IMR-90 (cell line): Measurements from ENCODE around the gene NPAS3. TPM values are rescaled to one million over a fixed set of nuclear protein-coding genes. Genes with fewer than 3 reads are reported as not detected.

ENCODE experiments used
- ATAC-seq: fragments of 200-7000 bp; cut with Tn5 transposase; 2 replicates; pipeline ENCODE4 v1.9.1; 2020; ENCODE audit warnings: low read depth, mild to moderate bottlenecking, moderate library complexity
- BruUV-seq: library from RNA; stranded (reverse); fragments of 400-500 nt; replicated peaks from 2 replicates; lab custom pipeline; 2021; lab: Mats Ljungman, UMichigan
- CTCF ChIA-PET: fragments of 300-600 bp; formaldehyde crosslinking; extraction: SDS; loops from one replicate; lab custom pipeline; 2021; ENCODE audit warnings: antibody characterized with exemption; lab: Yijun Ruan, JAX
- POLR2A ChIA-PET: fragments of 300-600 bp; sonication (Branson Sonifier 250); formaldehyde crosslinking; loops from one replicate; lab custom pipeline; 2022; ENCODE audit warnings: antibody characterized with exemption; ENCODE audit not compliant: unreplicated experiment; lab: Charles Lee
- DNase-seq: peaks from one replicate; pipeline ENCODE4 v3.0.0; 2013
- H2AFZ ChIP-seq: replicated peaks from 2 replicates; pipeline ENCODE3; 2013; ENCODE audit warnings: low read length, mild to moderate bottlenecking; ENCODE audit not compliant: poor library complexity
- H2AK5ac ChIP-seq: 2 replicates; pipeline ENCODE4 v1.6.1; 2013; ENCODE audit warnings: low read depth, low read length, inconsistent platforms
- H2AK9ac ChIP-seq: replicated peaks from 2 replicates; pipeline ENCODE3; 2013; ENCODE audit warnings: mild to moderate bottlenecking, low read depth, low read length, moderate library complexity; ENCODE audit not compliant: poor library complexity
- H2BK120ac ChIP-seq: 2 replicates; pipeline ENCODE4 v1.6.1; 2013; ENCODE audit warnings: low read depth, low read length, inconsistent platforms
- H2BK15ac ChIP-seq: 3 replicates; pipeline ENCODE4 v1.6.1; 2013; ENCODE audit warnings: low read depth, low read length, inconsistent platforms
- H2BK20ac ChIP-seq: 2 replicates; pipeline ENCODE4 v1.6.1; 2013; ENCODE audit warnings: low read depth, mild to moderate bottlenecking, inconsistent platforms, low read length, moderate library complexity
- H2BK5ac ChIP-seq: 2 replicates; pipeline ENCODE4 v1.6.1; 2013; ENCODE audit warnings: mild to moderate bottlenecking, low read depth, low read length, inconsistent platforms; ENCODE audit not compliant: poor library complexity, severe bottlenecking
- H3K14ac ChIP-seq: replicated peaks from 2 replicates; pipeline ENCODE4 v1.6.1; 2013; ENCODE audit warnings: low read depth, low read length, inconsistent platforms
- H3K18ac ChIP-seq: 2 replicates; pipeline ENCODE4 v1.6.1; 2013; ENCODE audit warnings: low read depth, low read length, control low read depth
- H3K23ac ChIP-seq: 2 replicates; pipeline ENCODE4 v1.6.1; 2013; ENCODE audit warnings: low read depth, low read length, inconsistent platforms
- H3K27ac ChIP-seq: 2 replicates; pipeline ENCODE4 v1.5.1; 2013; ENCODE audit warnings: mild to moderate bottlenecking, control low read depth, low read length; ENCODE audit not compliant: insufficient read depth
- H3K27me3 ChIP-seq: 2 replicates; pipeline ENCODE4 v1.6.1; 2013; ENCODE audit warnings: low read length; ENCODE audit not compliant: control insufficient read depth, insufficient read depth
- H3K36me3 ChIP-seq: 2 replicates; pipeline ENCODE4 v1.6.1; 2013; ENCODE audit warnings: low read length, mixed read lengths; ENCODE audit not compliant: control insufficient read depth, insufficient read depth
- H3K4ac ChIP-seq: 2 replicates; pipeline ENCODE4 v1.6.1; 2013; ENCODE audit warnings: low read depth, low read length, inconsistent platforms
- H3K4me1 ChIP-seq: 2 replicates; pipeline ENCODE4 v1.6.1; 2013; ENCODE audit warnings: low read length, mixed read lengths; ENCODE audit not compliant: control insufficient read depth, insufficient read depth
- H3K4me2 ChIP-seq: 2 replicates; pipeline ENCODE4 v1.6.1; 2013; ENCODE audit warnings: low read depth, mild to moderate bottlenecking, control low read depth, low read length, moderate library complexity
- H3K4me3 ChIP-seq: 2 replicates; pipeline ENCODE4 v1.5.1; 2013; ENCODE audit warnings: low read depth, mild to moderate bottlenecking, control low read depth, low read length, moderate library complexity; ENCODE audit not compliant: insufficient read depth
- H3K56ac ChIP-seq: 2 replicates; pipeline ENCODE4 v1.6.1; 2013; ENCODE audit warnings: low read length, inconsistent platforms; ENCODE audit not compliant: insufficient read depth; ENCODE audit errors: extremely low read depth
- H3K79me1 ChIP-seq, 2 experiments: 2 replicates each; pipeline ENCODE4 v1.6.1; 2013; ENCODE audit warnings: low read length in 2 of 2, inconsistent platforms in 1 of 2, low read depth in 1 of 2
- H3K9ac ChIP-seq: 2 replicates; pipeline ENCODE4 v1.6.1; 2013; ENCODE audit warnings: low read depth, low read length, control low read depth
- H3K9me1 ChIP-seq: 2 replicates; pipeline ENCODE4 v1.6.1; 2013; ENCODE audit warnings: low read length, inconsistent platforms; ENCODE audit not compliant: insufficient read depth
- H3K9me3 ChIP-seq: 2 replicates; pipeline ENCODE4 v1.6.1; 2013; ENCODE audit warnings: low read length; ENCODE audit not compliant: control insufficient read depth, insufficient read depth
- H4K20me1 ChIP-seq: 2 replicates; pipeline ENCODE4 v1.6.1; 2013; ENCODE audit warnings: low read length, inconsistent platforms; ENCODE audit not compliant: insufficient read depth
- H4K5ac ChIP-seq: 2 replicates; pipeline ENCODE4 v1.6.1; 2013; ENCODE audit warnings: mild to moderate bottlenecking, low read depth, low read length, control low read depth
- H4K8ac ChIP-seq, 2 experiments: 2 replicates each; pipeline ENCODE4 v1.6.1; 2013; ENCODE audit warnings: low read depth in 2 of 2, low read length in 2 of 2, control low read depth in 1 of 2, inconsistent platforms in 1 of 2
- H4K91ac ChIP-seq: 2 replicates; pipeline ENCODE4 v1.6.1; 2013; ENCODE audit warnings: low read depth, low read length, inconsistent platforms; ENCODE audit not compliant: insufficient read depth
- BHLHE40 ChIP-seq: fragments of 150-350 bp; IDR thresholded peaks from 2 replicates; pipeline ENCODE4 v1.6.1; 2016; ENCODE audit warnings: mild to moderate bottlenecking, low read depth, low read length
- CHD1 ChIP-seq: IDR thresholded peaks from 2 replicates; pipeline ENCODE4 v1.6.1; 2012; ENCODE audit warnings: low read depth, low read length, improper control_type of control experiment
- ELK1 ChIP-seq: fragments of 150-350 bp; IDR thresholded peaks from 2 replicates; pipeline ENCODE4 v1.6.1; 2016; ENCODE audit warnings: low read depth, mild to moderate bottlenecking, low read length, moderate library complexity, borderline replicate concordance
- MAFK ChIP-seq: IDR thresholded peaks from 2 replicates; pipeline ENCODE4 v1.6.1; 2012; ENCODE audit warnings: low read depth, low read length, improper control_type of control experiment
- MAZ ChIP-seq: IDR thresholded peaks from 2 replicates; pipeline ENCODE4 v1.6.1; 2012; ENCODE audit warnings: low read depth, mild to moderate bottlenecking, low read length, improper control_type of control experiment, moderate library complexity, borderline replicate concordance
- MXI1 ChIP-seq: IDR thresholded peaks from 2 replicates; pipeline ENCODE4 v1.6.1; 2012; ENCODE audit warnings: low read depth, mild to moderate bottlenecking, low read length, moderate library complexity, borderline replicate concordance
- NFE2L2 ChIP-seq: fragments of 150-350 bp; IDR thresholded peaks from 2 replicates; pipeline ENCODE4 v1.6.1; 2016; ENCODE audit warnings: low read depth, mild to moderate bottlenecking, low read length
- RFX5 ChIP-seq: IDR thresholded peaks from 2 replicates; pipeline ENCODE4 v1.8.0; 2012; ENCODE audit warnings: low read depth, mild to moderate bottlenecking, low read length, moderate library complexity
- SMC3 ChIP-seq: fragments of 150-350 bp; IDR thresholded peaks from 2 replicates; pipeline ENCODE4 v1.6.1; 2016; ENCODE audit warnings: low read depth, mild to moderate bottlenecking, antibody characterized with exemption, low read length, moderate library complexity
- WGBS, 2 experiments: methylation state at CpG; one replicate each; pipeline versions ENCODE4 v1.1.5 to v1.1.7; 2013; ENCODE audit warnings: missing lambda C conversion rate in 2 of 2; ENCODE audit not compliant: insufficient read length in 1 of 2; ENCODE audit errors: extremely low coverage in 2 of 2; 5-methylcytosine and 5-hydroxymethylcytosine counted together
- dilution Hi-C: fragments of 300-500 bp; cut with HindIII; formaldehyde crosslinking; loops from one replicate; pipeline ENCODE4 v1.14.3; 2018; ENCODE audit warnings: low sequenced_read_pairs; ENCODE audit not compliant: unreplicated experiment
- in situ Hi-C: fragments of 300-500 bp; cut with MboI; formaldehyde crosslinking; loops from 3 replicates; pipeline ENCODE4 v1.14.3; 2019; ENCODE audit warnings: low sequenced_read_pairs, inconsistent platforms, mixed read lengths
- intact Hi-C: fragments of 100-400 bp; cut with micrococcal nuclease; formaldehyde crosslinking; loops from 2 replicates; pipeline ENCODE4 v1.10.0; 2022
- polyA plus RNA-seq, 3 experiments: library from polyadenylated mRNA; depleted of rRNA; stranded (reverse); fragments of >200 nt; gene quantifications; 2 replicates each; pipeline ENCODE4 v1.2.3, GENCODE V29; 2012; ENCODE audit warnings: low replicate concordance in 1 of 3
- total RNA-seq: library from RNA; depleted of rRNA; stranded (reverse); fragments of >200 nt; gene quantifications from 2 replicates; pipeline ENCODE4 v1.2.3, GENCODE V29; 2012

Gene NPAS3
- total and polyA plus RNA-seq, 2 of the 4 experiments (the other 2 are of a cell fraction): not detected

- Histone ChIP-seq H2BK5ac (no peak overlapping the region), H2BK120ac (no peak overlapping the region), H2BK20ac (no peak overlapping the region), H3K9me1 (no peaks in the 10 kb centered on the region), H3K27me3 (no peaks in the 10 kb centered on the region), H3K27ac (no peak overlapping the region), H3K4me2 (no peak overlapping the region), H4K20me1 (no peaks in the 10 kb centered on the region), H4K91ac (no peak overlapping the region), H2AFZ (no peak overlapping the region), H2AK9ac (no peak overlapping the region), H3K56ac (no peak overlapping the region), H2BK15ac (no peak overlapping the region), H3K4me3 (no peak overlapping the region), H2AK5ac (no peak overlapping the region), H3K9ac (no peak overlapping the region), H3K14ac (no peak overlapping the region), H3K18ac (no peak overlapping the region), H3K4me1 (no peaks in the 10 kb centered on the region), H3K23ac (no peak overlapping the region), H3K36me3 (no peaks in the 10 kb centered on the region), H3K4ac (no peak overlapping the region), H3K79me1 (no peaks in the 10 kb centered on the region), H4K5ac (no peak overlapping the region), H4K8ac (no peak overlapping the region), H3K9me3 (no peaks in the 10 kb centered on the region)
- no peak for ATAC-seq
- dilution Hi-C loops (no loop called here), intact Hi-C loops (no loop called here), in situ Hi-C loops (no loop called here)
- BruUV-seq: no TSS peak
- WGBS, 2 experiments: no CpG with 5 or more reads among the region's 9 CpGs
- CTCF ChIA-PET: no interaction called here
- DNase-seq: no peak
- TF ChIP-seq MAFK (no peak), CHD1 (no peak), MAZ (no peak), SMC3 (no peak), MXI1 (no peak), BHLHE40 (no peak), ELK1 (no peak), NFE2L2 (no peak), RFX5 (no peak)
- POLR2A ChIA-PET: no interaction called here
Measured at GRCh38 chr14:32908196-32909084, 30.2 kb upstream of the NPAS3 start.
